ENCODE measurements around the gene GUCY1B1. TPM values are rescaled to one million over a fixed set of nuclear protein-coding genes. Genes with fewer than 3 reads are reported as not detected.
A peak's percentile ranks its signal among the peaks of the same experiment; 100 is the strongest.

GUCY1B1 gene
- total RNA-seq, 1 experiment from 2014 or later: 0.50 TPM

DNA sequence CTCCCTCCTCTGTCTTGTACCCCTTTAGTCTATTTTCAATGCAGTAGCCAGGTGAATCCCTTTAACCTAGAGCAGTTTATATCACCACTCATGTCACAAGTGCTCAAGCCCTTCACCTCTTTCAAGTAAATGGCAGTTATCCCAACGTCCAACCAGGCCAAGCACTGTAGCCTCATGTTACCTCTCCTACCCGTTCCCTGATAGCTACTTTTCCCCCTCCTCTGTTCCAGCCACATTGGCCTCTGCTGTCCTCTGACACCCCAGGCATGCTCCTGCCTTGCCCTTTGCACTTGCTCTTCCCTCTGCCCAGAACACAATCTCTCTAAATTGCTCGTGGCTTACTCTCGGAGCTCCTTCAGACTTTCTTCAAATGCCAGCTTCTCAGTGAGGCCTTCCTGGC lies 15.2 kb downstream of the GUCY1B1 start:
- no peak overlapping the region for H4K5ac ChIP-seq (ENCODE audit: insufficient read length, low read depth, low read length)
- no peak overlapping the region for H3K4me2 ChIP-seq (ENCODE audit: insufficient read depth, insufficient read length, low read length)
- no peak overlapping the region for H2BK5ac ChIP-seq (ENCODE audit: insufficient read length, low read length)
- no peaks in the 10 kb centered on the region for H4K20me1 ChIP-seq (ENCODE audit: control insufficient read depth, insufficient read depth, insufficient read length)
- H2AFZ ChIP-seq (ENCODE audit: low read length): no peak overlapping the region
- no peak overlapping the region for H3K23ac ChIP-seq (ENCODE audit: insufficient read length, low read depth, low read length)
- no peak overlapping the region for H3K27ac ChIP-seq (ENCODE audit: insufficient read length, low read depth, low read length)
- no peak overlapping the region for H4K8ac ChIP-seq (replicated peaks; ENCODE audit: insufficient read length, low read depth, low read length)
- no peak overlapping the region for H3K4ac ChIP-seq (ENCODE audit: low read depth, low read length)
- H3K23me2 ChIP-seq (ENCODE audit: insufficient read length, low read depth, low read length, poor library complexity, severe bottlenecking): no peaks in the 10 kb centered on the region
- no peak overlapping the region for H2BK20ac ChIP-seq (ENCODE audit: low read depth, low read length, poor library complexity, severe bottlenecking)
- no peaks in the 10 kb centered on the region for H3K4me1 ChIP-seq (ENCODE audit: insufficient read depth, low read length)
- H4K91ac ChIP-seq (ENCODE audit: insufficient read length, low read depth, low read length): no peak overlapping the region
- no peak overlapping the region for H3K18ac ChIP-seq (ENCODE audit: insufficient read length, low read depth, low read length)
- H3K4me3 Mint-ChIP-seq: no peak overlapping the region
- no peak overlapping the region for H2AK5ac ChIP-seq (ENCODE audit: insufficient read length, low read length)
- no peaks in the 10 kb centered on the region for H3K79me2 ChIP-seq (ENCODE audit: insufficient read depth, low read length)
- no peak overlapping the region for H3K56ac ChIP-seq (ENCODE audit: insufficient read length, low read depth, low read length)
- H3K27me3 ChIP-seq (ENCODE audit: insufficient read depth, low read length): no peaks in the 10 kb centered on the region
- H3K4me1 Mint-ChIP-seq: peaks cover 4 to 6% of the 10 kb centered on the region in 2 experiments; a peak in 3 of 4 replicates
- TF ChIP-seq, protein P1, sequence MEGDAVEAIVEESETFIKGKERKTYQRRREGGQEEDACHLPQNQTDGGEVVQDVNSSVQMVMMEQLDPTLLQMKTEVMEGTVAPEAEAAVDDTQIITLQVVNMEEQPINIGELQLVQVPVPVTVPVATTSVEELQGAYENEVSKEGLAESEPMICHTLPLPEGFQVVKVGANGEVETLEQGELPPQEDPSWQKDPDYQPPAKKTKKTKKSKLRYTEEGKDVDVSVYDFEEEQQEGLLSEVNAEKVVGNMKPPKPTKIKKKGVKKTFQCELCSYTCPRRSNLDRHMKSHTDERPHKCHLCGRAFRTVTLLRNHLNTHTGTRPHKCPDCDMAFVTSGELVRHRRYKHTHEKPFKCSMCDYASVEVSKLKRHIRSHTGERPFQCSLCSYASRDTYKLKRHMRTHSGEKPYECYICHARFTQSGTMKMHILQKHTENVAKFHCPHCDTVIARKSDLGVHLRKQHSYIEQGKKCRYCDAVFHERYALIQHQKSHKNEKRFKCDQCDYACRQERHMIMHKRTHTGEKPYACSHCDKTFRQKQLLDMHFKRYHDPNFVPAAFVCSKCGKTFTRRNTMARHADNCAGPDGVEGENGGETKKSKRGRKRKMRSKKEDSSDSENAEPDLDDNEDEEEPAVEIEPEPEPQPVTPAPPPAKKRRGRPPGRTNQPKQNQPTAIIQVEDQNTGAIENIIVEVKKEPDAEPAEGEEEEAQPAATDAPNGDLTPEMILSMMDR (conservative IDR thresholded peaks at IDR 0.05): no peak
- no peak overlapping the region for H2BK12ac ChIP-seq (ENCODE audit: insufficient read length, low read depth, low read length)
- H3K27ac Mint-ChIP-seq: peak overlapping the region in 1 of 3 experiments; percentile 17; a peak in 1 of 7 replicates
- no peaks in the 10 kb centered on the region for H3K27me3 Mint-ChIP-seq (ENCODE audit: low read depth)
- no peaks in the 10 kb centered on the region for H3K9me3 Mint-ChIP-seq
- no peak for DNase-seq
- H3K14ac ChIP-seq (ENCODE audit: insufficient read depth, low read length): no peak overlapping the region; the same call in 1 of the 2 replicates
- H3T11ph ChIP-seq (ENCODE audit: low read length): no peak overlapping the region
- no peaks in the 10 kb centered on the region for H3K79me1 ChIP-seq (ENCODE audit: insufficient read depth, low read depth, low read length, poor library complexity, severe bottlenecking)
- no CpG with 5 or more reads among the region's 4 CpGs for WGBS (ENCODE audit: extremely low coverage, insufficient read length, low lambda C conversion rate)
- H2BK120ac ChIP-seq (ENCODE audit: low read depth, low read length, poor library complexity, severe bottlenecking): no peak overlapping the region
- H3K9me3 ChIP-seq (ENCODE audit: control insufficient read depth, low read depth, low read length): no peaks in the 10 kb centered on the region
- H3K36me3 Mint-ChIP-seq (ENCODE audit: insufficient read depth in 1 of 3, low read depth in 3 of 3): no peaks in the 10 kb centered on the region
- peak overlapping the region; percentile 99; the same call in 1 of the 2 replicates for H2BK15ac ChIP-seq (ENCODE audit: low read depth, low read length)
- H3K9ac ChIP-seq (ENCODE audit: extremely low read depth, insufficient read length, low read length): no peak overlapping the region

All from H9 (cell line).